Fibroblast of villous mesenchyme (primary cell): ENCODE results near the gene PDCD7. TPM values are rescaled to one million over a fixed set of nuclear protein-coding genes. Genes with fewer than 3 reads are reported as not detected.
"Not testable (repeated sequence)": the region's sequence is repeated elsewhere in the genome, so short reads cannot be mapped to it uniquely, and the experiment has no call there.

Source experiments
- DNase-seq: peaks from one replicate; pipeline ENCODE4 v3.0.0-alpha.2; 2010; ENCODE audit warnings: low read depth
- H3K4me3 ChIP-seq: 2 replicates; pipeline ENCODE4 v1.5.1; 2011; ENCODE audit warnings: low read depth, mild to moderate bottlenecking, low read length
- CTCF ChIP-seq: IDR thresholded peaks from 2 replicates; pipeline ENCODE4 v1.5.1; 2012; ENCODE audit warnings: low read depth, mild to moderate bottlenecking, low read length; ENCODE audit not compliant: insufficient read depth
- total RNA-seq: library from RNA; depleted of rRNA; stranded (reverse); fragments of >200 nt; gene quantifications from 2 replicates; pipeline ENCODE4 v1.2.3, GENCODE V29; 2012

The PDCD7 gene
- total RNA-seq, 1 donor = 20.7 TPM

GRCh38 chr15:65101891-65102708, 31.5 kb downstream of the PDCD7 start:
- no peak for TF ChIP-seq CTCF
- no peak for DNase-seq

GRCh38 chr15:65101411-65101890, 32.2 kb downstream of the PDCD7 start:
- TF ChIP-seq CTCF = peak; percentile 91
- H3K4me3 ChIP-seq = no peak overlapping the region

More at GRCh38 chr15:65101891-65102708, 31.5 kb downstream of the PDCD7 start:
- no peak overlapping the region for H3K4me3 ChIP-seq

GRCh38 chr15:65100442-65100841, 33.2 kb downstream of the PDCD7 start:
- DNase-seq = no peak
- TF ChIP-seq CTCF = no peak

More at GRCh38 chr15:65101411-65101890, 32.2 kb downstream of the PDCD7 start:
- DNase-seq = peak; percentile 72

GRCh38 chr15:65099801-65100200, 33.8 kb downstream of the PDCD7 start:
- not testable (repeated sequence) for DNase-seq, H3K4me3 ChIP-seq

More at GRCh38 chr15:65100442-65100841, 33.2 kb downstream of the PDCD7 start:
- H3K4me3 ChIP-seq = no peak overlapping the region

- no peak overlapping the region for H3K4me3 ChIP-seq
- no peak for TF ChIP-seq CTCF
- no peak for DNase-seq
These were observed 34.3 kb downstream of the PDCD7 start for GRCh38 chr15:65099336-65099735.

- H3K4me3 ChIP-seq = no peak overlapping the region
- no peak for DNase-seq
- TF ChIP-seq CTCF = no peak
These were observed 35.9 kb downstream of the PDCD7 start for GRCh38 chr15:65097651-65098263.
